Activated CD4-positive, alpha-beta T cell treated with anti-CD3 and anti-CD28 coated beads, Interleukin-2, amount 10 ng/mL, durations not matched to agents 7 days and 5 days (primary cell): ENCODE measurements around the gene SYT1. TPM values are rescaled to one million over a fixed set of nuclear protein-coding genes. Genes with fewer than 3 reads are reported as not detected.
"Not testable (repeated sequence)": the region's sequence is repeated elsewhere in the genome, so short reads cannot be mapped to it uniquely, and the experiment has no call there.

Source experiments
- CTCF ChIA-PET: fragments of 350-600 bp; sonication (Branson Sonifier 250); formaldehyde crosslinking; loops from one replicate; lab custom pipeline; 2021; ENCODE audit warnings: antibody characterized with exemption; lab: Charles Lee
- POLR2A ChIA-PET: fragments of 350-600 bp; sonication (Branson Sonifier 250); formaldehyde crosslinking; loops from one replicate; lab custom pipeline; 2021; ENCODE audit warnings: antibody characterized with exemption; lab: Charles Lee
- DNase-seq: peaks from one replicate; pipeline ENCODE4 v3.0.0-alpha.2; 2020
- H3K27ac Mint-ChIP-seq: one replicate; pipeline ENCODE4 v1.8.0; 2021; ENCODE audit warnings: mild to moderate bottlenecking, moderate library complexity, mixed read lengths
- H3K27me3 Mint-ChIP-seq: one replicate; pipeline ENCODE4 v1.8.0; 2021; ENCODE audit warnings: mixed read lengths
- H3K36me3 Mint-ChIP-seq: one replicate; pipeline ENCODE4 v1.8.0; 2021; ENCODE audit warnings: low read depth, mixed read lengths
- H3K4me1 Mint-ChIP-seq: one replicate; pipeline ENCODE4 v1.8.0; 2021; ENCODE audit warnings: mixed read lengths
- H3K4me3 Mint-ChIP-seq: one replicate; pipeline ENCODE4 v1.8.0; 2021; ENCODE audit warnings: mild to moderate bottlenecking, moderate library complexity, mixed read lengths
- H3K9me3 Mint-ChIP-seq: one replicate; pipeline ENCODE4 v1.8.0; 2021; ENCODE audit warnings: mixed read lengths
- total RNA-seq, 2 experiments: library from RNA; stranded (reverse); gene quantifications; one replicate each; pipeline ENCODE4 v1.2.3, GENCODE V29; 2021

Gene SYT1
- total RNA-seq = not detected

DNA sequence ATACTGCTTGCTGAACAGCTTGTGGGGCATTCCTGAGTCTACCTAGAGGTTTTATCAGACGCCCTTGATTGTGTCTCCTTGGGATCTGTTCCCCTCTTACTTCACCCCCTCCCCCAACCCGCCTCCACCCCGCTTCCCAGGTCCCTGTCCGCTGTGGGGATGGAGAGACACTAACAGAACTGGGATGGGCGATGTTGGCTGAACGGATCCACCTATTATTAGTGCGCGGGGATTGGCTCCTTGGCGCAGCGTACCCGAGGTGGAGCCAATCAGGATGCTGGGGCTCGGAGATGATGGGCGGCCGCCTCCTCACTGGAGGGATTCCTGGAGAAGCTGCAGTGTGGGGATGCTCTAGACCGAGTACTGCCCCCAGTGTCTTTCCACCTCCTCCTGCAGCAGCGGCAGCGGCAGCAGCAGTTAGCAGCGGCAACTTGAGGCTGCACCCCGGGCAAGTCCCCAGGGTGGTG is at the start of gene SYT1:
SYT1 (plus strand) TSS at position 372 of the 467 bp plus-strand sequence.
- no peak for DNase-seq
- ChIA-PET CTCF (no interaction called here), POLR2A (no interaction called here)
- Mint-ChIP-seq H3K4me3 (no peak within 1 kb of the TSS), H3K27ac (peak within 1 kb of the TSS; percentile 25), H3K9me3 (no peaks in the 10 kb centered on the region), H3K27me3 (peaks cover 22% of the 10 kb centered on the region), H3K4me1 (no peaks in the 10 kb centered on the region), H3K36me3 (no peaks in the 10 kb centered on the region)

DNA sequence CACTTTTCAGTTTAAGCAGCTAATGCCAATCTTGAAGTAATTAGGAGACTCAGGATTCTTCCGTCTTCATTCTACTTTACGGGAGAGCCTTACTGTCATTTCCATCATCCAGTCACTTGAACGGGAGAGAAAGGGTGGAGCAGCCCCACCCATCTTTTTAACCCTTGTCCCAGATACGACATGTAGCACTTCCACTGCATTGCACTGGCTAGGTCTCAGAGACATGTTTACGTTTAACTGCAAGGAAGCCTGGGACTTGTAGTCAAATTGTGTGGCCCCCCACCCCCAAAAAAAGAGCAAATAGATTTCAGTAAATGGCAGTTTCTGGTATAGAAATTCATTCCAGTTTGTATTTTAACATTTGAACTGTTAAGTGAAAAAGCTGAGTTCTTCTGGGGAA is 46.1 kb upstream of the SYT1 start:
- ChIA-PET CTCF (no interaction called here), POLR2A (no interaction called here)
- no peaks in the 10 kb centered on the region for H3K36me3 Mint-ChIP-seq

GRCh38 chr12:78820946-78821345 is 43.6 kb upstream of the SYT1 start:
- H3K36me3 Mint-ChIP-seq = no peaks in the 10 kb centered on the region
- DNase-seq = no peak
- no peak overlapping the region for H3K4me3 Mint-ChIP-seq
- ChIA-PET POLR2A (no interaction called here), CTCF (no interaction called here)
- no peaks in the 10 kb centered on the region for H3K4me1 Mint-ChIP-seq
- H3K9me3 Mint-ChIP-seq = peaks cover 2% of the 10 kb centered on the region
- no peak overlapping the region for H3K27ac Mint-ChIP-seq
- no peaks in the 10 kb centered on the region for H3K27me3 Mint-ChIP-seq

More for the DNA sequence above, 46.1 kb upstream of the SYT1 start:
- DNase-seq = no peak
- Mint-ChIP-seq H3K9me3 (peaks cover 2% of the 10 kb centered on the region), H3K27me3 (no peaks in the 10 kb centered on the region), H3K4me3 (no peak overlapping the region), H3K4me1 (no peaks in the 10 kb centered on the region), H3K27ac (no peak overlapping the region)

- H3K27me3 Mint-ChIP-seq = no peaks in the 10 kb centered on the region
- peaks cover 3% of the 10 kb centered on the region for H3K9me3 Mint-ChIP-seq
- no peak overlapping the region for H3K27ac Mint-ChIP-seq
- no peaks in the 10 kb centered on the region for H3K36me3 Mint-ChIP-seq
- no peak for DNase-seq
- no peak overlapping the region for H3K4me3 Mint-ChIP-seq
- POLR2A ChIA-PET = no interaction called here
- CTCF ChIA-PET = no interaction called here
- H3K4me1 Mint-ChIP-seq = no peaks in the 10 kb centered on the region
Measured at GRCh38 chr12:78824918-78825317, 39.7 kb upstream of the SYT1 start.

DNA sequence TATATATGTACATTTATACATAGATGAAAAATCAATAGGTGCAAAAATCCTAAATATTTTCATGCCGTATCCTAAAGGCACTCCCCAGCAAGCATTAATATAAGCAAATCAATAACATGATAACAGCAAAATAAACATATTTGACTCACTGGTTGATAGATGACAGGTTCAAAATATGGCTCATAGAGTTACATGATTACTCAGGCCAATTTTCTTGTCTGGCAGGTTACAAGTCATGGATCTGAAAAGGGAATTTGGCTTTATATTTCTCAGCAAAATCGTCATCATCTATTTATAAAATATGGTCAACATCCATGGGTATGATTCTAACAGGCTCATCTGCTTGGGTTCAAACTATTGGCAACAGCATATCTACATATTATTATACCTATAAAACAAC is 34.9 kb upstream of the SYT1 start:
- POLR2A ChIA-PET = no interaction called here
- Mint-ChIP-seq H3K36me3 (no peaks in the 10 kb centered on the region), H3K4me1 (no peaks in the 10 kb centered on the region), H3K27ac (no peak overlapping the region), H3K9me3 (peaks cover 3% of the 10 kb centered on the region), H3K27me3 (no peaks in the 10 kb centered on the region), H3K4me3 (no peak overlapping the region)
- CTCF ChIA-PET = no interaction called here
- DNase-seq = no peak

- no peak for DNase-seq
- POLR2A ChIA-PET = no interaction called here
- Mint-ChIP-seq H3K27me3 (no peaks in the 10 kb centered on the region), H3K27ac (no peak overlapping the region), H3K4me3 (no peak overlapping the region), H3K9me3 (no peaks in the 10 kb centered on the region), H3K4me1 (no peaks in the 10 kb centered on the region), H3K36me3 (no peaks in the 10 kb centered on the region)
- CTCF ChIA-PET = no interaction called here
Measured at GRCh38 chr12:78835493-78835892, 29.1 kb upstream of the SYT1 start.

DNA sequence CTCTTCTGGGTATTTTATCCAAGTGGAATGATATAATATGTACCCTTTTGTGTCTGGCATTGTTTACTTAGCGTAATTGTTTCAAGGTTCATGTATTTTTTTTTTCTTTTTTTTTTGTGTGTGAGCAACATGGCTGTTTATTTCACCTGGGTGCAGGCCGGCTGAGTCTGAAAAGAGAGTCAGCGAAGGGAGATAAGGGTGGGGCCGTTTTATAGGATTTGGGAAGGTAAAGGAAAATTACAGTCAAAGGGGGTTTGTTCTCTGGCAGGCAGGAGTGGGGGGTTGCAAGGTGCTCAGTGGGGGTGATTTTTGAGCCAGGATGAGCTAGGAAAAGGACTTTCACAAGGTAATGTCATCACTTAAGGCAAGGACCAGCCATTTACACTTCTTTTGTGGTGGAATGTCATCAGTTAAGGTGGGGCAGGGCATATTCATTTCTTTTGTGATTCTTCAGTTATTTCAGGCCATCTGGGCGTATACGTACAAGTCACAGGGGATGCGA is 24.0 kb upstream of the SYT1 start:
- DNase-seq, H3K36me3 Mint-ChIP-seq, H3K27ac Mint-ChIP-seq, CTCF ChIA-PET, H3K4me1 Mint-ChIP-seq, POLR2A ChIA-PET, H3K27me3 Mint-ChIP-seq, H3K9me3 Mint-ChIP-seq, H3K4me3 Mint-ChIP-seq: not testable (repeated sequence)

DNA sequence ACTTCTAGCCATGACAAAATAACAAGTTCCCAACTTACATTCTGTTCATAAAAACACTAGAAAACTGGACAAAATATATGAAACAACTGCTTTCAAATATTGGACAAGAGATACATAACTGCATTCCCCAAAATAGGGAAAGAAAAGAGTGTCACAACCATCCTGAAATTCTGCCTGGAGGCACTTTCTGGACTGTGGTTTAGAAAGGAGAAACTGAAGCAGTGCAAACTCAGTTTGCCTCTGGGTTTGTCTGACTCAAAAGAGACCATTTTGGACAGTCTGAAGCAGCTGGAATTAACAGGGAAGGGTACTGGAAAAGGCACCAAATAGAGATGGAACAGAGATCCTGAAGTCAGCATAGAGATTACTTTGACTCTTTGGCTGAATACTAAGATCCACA is 11.3 kb upstream of the SYT1 start:
- ChIA-PET POLR2A (no interaction called here), CTCF (no interaction called here)
- Mint-ChIP-seq H3K9me3 (no peaks in the 10 kb centered on the region), H3K36me3 (no peaks in the 10 kb centered on the region), H3K27ac (no peak overlapping the region), H3K27me3 (no peaks in the 10 kb centered on the region), H3K4me3 (no peak overlapping the region), H3K4me1 (no peaks in the 10 kb centered on the region)
- no peak for DNase-seq

DNA sequence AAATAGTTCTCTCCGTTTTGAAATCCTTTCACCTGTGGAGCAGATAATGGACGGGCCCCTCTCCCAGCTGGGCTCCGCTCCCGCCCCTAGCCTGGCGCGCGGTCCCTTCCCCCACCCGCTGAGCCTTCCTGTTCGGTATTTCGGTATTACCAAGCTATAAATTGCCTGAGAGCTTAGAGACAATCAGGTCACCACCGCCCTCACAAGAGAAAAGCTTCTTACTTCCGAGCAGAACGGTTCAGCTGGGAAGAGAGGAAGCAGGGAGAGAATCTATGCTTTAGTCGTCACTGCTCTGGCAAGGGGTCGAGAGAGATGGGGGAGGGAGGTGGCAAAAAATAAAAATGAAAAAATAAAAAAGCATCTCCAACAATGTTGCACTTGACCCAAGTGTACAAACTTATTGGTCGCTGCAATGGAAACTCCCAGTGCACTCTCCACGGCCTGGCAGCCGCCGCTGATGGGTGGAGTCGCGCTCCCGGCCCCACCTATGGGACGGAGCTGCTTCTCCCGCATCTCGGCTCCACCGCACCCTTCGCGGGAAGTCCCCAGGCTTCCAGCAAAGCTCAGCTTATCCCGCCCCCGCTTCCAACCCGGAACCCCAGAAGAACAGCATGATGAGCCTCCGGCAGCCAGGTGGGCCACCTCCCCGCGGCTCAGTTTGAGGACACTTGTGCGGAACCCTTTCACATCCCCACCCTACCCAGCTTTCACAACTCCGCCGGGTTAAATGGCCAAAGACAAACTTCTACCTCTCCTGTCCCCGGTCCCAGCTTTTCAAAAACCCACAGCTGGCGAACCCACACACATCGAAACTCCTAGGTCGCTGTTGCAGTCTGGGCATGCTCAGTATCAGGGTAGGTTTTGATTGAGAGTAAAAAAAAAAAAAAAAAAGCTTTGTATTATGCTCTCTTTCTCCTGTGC is 832 bp upstream of the SYT1 start:
- ChIA-PET POLR2A (no interaction called here), CTCF (interaction anchor here (0.7 kb wide), 1 partner anchor 562 kb away, joined by 3 read pairs; no protein-coding TSS in a partner anchor)
- no peaks in the 10 kb centered on the region for H3K9me3 Mint-ChIP-seq
- peaks cover 22% of the 10 kb centered on the region for H3K27me3 Mint-ChIP-seq
- no peaks in the 10 kb centered on the region for H3K4me1 Mint-ChIP-seq
- no peak for DNase-seq
- H3K36me3 Mint-ChIP-seq = no peaks in the 10 kb centered on the region
- H3K27ac Mint-ChIP-seq = no peak overlapping the region
- no peak overlapping the region for H3K4me3 Mint-ChIP-seq

- H3K27ac Mint-ChIP-seq = peak overlapping the region; percentile 25
Measured at GRCh38 chr12:78864870-78865463, 393 bp downstream of the SYT1 start.

GRCh38 chr12:78865516-78865915 is 942 bp downstream of the SYT1 start:
- CTCF ChIA-PET = no interaction called here
- Mint-ChIP-seq H3K27me3 (peaks cover 22% of the 10 kb centered on the region), H3K36me3 (no peaks in the 10 kb centered on the region), H3K4me1 (no peaks in the 10 kb centered on the region), H3K9me3 (no peaks in the 10 kb centered on the region), H3K27ac (peak overlapping the region; percentile 25), H3K4me3 (no peak overlapping the region)
- POLR2A ChIA-PET = no interaction called here
- DNase-seq = no peak

More at GRCh38 chr12:78864870-78865463, 393 bp downstream of the SYT1 start:
- H3K9me3 Mint-ChIP-seq = no peaks in the 10 kb centered on the region
- ChIA-PET CTCF (no interaction called here), POLR2A (no interaction called here)
- H3K4me1 Mint-ChIP-seq = no peaks in the 10 kb centered on the region
- H3K36me3 Mint-ChIP-seq = no peaks in the 10 kb centered on the region
- no peak for DNase-seq
- no peak overlapping the region for H3K4me3 Mint-ChIP-seq
- peaks cover 22% of the 10 kb centered on the region for H3K27me3 Mint-ChIP-seq

DNA sequence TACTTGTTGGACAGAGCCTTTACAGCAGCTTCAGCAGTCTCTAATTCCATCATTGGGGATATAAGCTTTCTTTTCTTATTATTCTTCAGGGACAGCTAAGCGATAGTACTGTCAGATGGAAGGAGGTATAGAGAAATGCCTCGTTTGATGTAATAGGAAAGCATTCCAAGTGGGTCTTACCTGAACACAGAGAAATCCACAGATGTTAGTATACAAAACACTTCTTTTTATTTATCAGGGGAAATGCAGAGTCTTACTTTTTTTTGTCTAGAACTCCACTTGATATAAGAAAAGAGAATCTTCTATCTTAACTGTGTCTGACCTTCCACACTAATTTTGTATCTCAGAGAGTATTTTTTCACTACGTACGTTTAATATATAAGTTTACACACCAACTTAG is 1.9 kb downstream of the SYT1 start:
- no peak for DNase-seq
- no peaks in the 10 kb centered on the region for H3K36me3 Mint-ChIP-seq
- ChIA-PET POLR2A (no interaction called here), CTCF (no interaction called here)
- peaks cover 22% of the 10 kb centered on the region for H3K27me3 Mint-ChIP-seq
- H3K4me3 Mint-ChIP-seq = no peak overlapping the region
- H3K27ac Mint-ChIP-seq = no peak overlapping the region
- no peaks in the 10 kb centered on the region for H3K4me1 Mint-ChIP-seq
- no peaks in the 10 kb centered on the region for H3K9me3 Mint-ChIP-seq

DNA sequence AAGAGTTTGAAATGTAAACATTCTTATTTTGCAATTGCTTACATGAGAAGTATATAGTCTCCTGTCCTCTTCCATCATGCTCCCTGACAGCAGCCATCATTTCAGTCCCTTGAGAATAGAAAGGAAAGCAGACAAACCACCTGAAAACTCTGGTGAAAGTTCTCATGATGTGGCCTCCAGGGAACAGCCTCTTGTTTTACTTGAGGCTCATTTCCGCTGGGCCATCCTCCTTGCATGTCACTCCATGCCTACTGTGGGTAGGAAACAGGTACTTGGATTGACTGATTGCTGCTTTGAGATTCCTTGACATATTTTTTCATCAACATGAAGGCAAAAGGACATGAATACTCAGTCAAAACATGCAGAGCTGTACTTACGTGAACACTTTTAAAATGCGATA is 6.0 kb downstream of the SYT1 start:
- no peaks in the 10 kb centered on the region for H3K4me1 Mint-ChIP-seq
- H3K9me3 Mint-ChIP-seq = no peaks in the 10 kb centered on the region
- H3K27me3 Mint-ChIP-seq = no peaks in the 10 kb centered on the region
- DNase-seq = no peak
- ChIA-PET CTCF (no interaction called here), POLR2A (no interaction called here)
- no peak overlapping the region for H3K27ac Mint-ChIP-seq
- no peaks in the 10 kb centered on the region for H3K36me3 Mint-ChIP-seq
- no peak overlapping the region for H3K4me3 Mint-ChIP-seq
